SK-N-SH (cell line): ENCODE data around the gene DCANP1.

Experiments used
- EP300 ChIP-seq, 2 experiments: IDR thresholded peaks; 2 replicates each; pipeline versions ENCODE4 v1.4.0 to v1.6.1; 2012; ENCODE audit warnings: borderline replicate concordance in 1 of 2, low read depth in 1 of 2, low read length in 1 of 2
- EZH2phosphoT487 ChIP-seq: fragments of 200-600 bp; sonication (generic); IDR thresholded peaks from 2 replicates; pipeline ENCODE4 v1.6.1; 2017; ENCODE audit warnings: low read depth, mixed run types, mild to moderate bottlenecking, antibody characterized with exemption, moderate library complexity, borderline replicate concordance
- POLR2AphosphoS5 ChIP-seq: IDR thresholded peaks from 2 replicates; pipeline ENCODE4 v1.6.1; 2012; ENCODE audit warnings: low read depth, low read length
- TF ChIP-seq, protein P1 (sequence below): fragments of 150-350 bp; IDR thresholded peaks from 2 replicates; pipeline ENCODE4 v1.6.1; 2017; ENCODE audit warnings: antibody characterized with exemption, low read length, low read depth, borderline replicate concordance
- TF ChIP-seq, protein P2 (sequence below): IDR thresholded peaks from 2 replicates; pipeline ENCODE4 v1.4.0; 2012; ENCODE audit warnings: low read depth
- TF ChIP-seq, protein P3 (sequence below): fragments of 200-600 bp; sonication (generic); IDR thresholded peaks from 2 replicates; pipeline ENCODE4 v1.6.1; 2017; ENCODE audit warnings: antibody characterized with exemption, mild to moderate bottlenecking, moderate library complexity

DNA sequence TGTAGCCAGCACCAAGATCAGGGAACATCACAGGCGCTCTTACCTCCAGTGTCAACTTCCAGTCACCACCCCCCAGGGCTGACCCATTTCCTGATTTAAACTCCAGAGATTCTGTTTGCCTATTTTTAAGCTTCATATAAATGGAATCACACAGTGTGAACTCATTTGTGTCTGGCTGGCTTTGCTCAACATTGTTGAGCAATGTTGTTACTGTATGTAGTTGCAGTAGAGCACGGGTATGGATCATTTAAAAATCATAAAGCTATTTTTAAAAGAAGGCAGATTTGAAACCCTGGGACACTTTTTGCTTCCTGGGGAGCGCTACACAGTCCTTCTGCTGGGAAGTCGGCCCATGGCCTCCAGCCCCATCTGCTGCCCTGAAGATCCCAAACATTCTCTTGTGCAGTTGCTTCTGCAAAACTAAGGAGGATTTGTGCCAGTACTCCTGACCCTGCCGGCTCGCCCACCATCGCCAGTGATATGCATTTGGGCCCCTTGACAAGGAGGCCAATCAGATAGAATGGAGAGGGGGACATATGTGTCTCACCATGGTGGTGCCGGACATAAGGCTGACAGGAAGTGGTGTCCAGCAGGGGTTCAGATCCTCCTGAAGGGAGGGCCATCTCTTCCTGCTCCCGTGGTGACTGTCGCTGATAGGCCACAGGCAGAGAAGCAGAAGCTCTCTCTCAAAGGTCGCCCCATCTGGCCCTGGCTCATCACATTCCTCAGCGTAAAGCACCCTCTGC lies 13.3 kb downstream of the DCANP1 start:
- TF ChIP-seq, protein P1, sequence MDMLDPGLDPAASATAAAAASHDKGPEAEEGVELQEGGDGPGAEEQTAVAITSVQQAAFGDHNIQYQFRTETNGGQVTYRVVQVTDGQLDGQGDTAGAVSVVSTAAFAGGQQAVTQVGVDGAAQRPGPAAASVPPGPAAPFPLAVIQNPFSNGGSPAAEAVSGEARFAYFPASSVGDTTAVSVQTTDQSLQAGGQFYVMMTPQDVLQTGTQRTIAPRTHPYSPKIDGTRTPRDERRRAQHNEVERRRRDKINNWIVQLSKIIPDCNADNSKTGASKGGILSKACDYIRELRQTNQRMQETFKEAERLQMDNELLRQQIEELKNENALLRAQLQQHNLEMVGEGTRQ = no peak
- TF ChIP-seq POLR2AphosphoS5 = no peak
- TF ChIP-seq, protein P2, sequence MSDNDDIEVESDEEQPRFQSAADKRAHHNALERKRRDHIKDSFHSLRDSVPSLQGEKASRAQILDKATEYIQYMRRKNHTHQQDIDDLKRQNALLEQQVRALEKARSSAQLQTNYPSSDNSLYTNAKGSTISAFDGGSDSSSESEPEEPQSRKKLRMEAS = no peak
- TF ChIP-seq, protein P3, sequence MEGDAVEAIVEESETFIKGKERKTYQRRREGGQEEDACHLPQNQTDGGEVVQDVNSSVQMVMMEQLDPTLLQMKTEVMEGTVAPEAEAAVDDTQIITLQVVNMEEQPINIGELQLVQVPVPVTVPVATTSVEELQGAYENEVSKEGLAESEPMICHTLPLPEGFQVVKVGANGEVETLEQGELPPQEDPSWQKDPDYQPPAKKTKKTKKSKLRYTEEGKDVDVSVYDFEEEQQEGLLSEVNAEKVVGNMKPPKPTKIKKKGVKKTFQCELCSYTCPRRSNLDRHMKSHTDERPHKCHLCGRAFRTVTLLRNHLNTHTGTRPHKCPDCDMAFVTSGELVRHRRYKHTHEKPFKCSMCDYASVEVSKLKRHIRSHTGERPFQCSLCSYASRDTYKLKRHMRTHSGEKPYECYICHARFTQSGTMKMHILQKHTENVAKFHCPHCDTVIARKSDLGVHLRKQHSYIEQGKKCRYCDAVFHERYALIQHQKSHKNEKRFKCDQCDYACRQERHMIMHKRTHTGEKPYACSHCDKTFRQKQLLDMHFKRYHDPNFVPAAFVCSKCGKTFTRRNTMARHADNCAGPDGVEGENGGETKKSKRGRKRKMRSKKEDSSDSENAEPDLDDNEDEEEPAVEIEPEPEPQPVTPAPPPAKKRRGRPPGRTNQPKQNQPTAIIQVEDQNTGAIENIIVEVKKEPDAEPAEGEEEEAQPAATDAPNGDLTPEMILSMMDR = no peak
- no peak for TF ChIP-seq EP300 (IDR thresholded peaks at IDR 0.05; ENCODE audit: borderline replicate concordance in 1 of 2, low read depth in 1 of 2, low read length in 1 of 2)
- TF ChIP-seq EZH2phosphoT487 = no peak
